Brain pericyte (primary cell): Measurements from ENCODE around the gene USP21.

Source experiments
- DNase-seq: peaks from one replicate; pipeline ENCODE4 v3.0.0-alpha.2; 2012; ENCODE audit warnings: low read depth, low spot score

Gene USP21

GRCh38 chr1:161137881-161138280 is 21.4 kb upstream of the USP21 start:
- DNase-seq: no peak

GRCh38 chr1:161138431-161138830 is 20.9 kb upstream of the USP21 start:
- no peak for DNase-seq

- DNase-seq: no peak
These were observed 19.5 kb upstream of the USP21 start for GRCh38 chr1:161139766-161140165.

- no peak for DNase-seq
These were observed 18.4 kb upstream of the USP21 start for GRCh38 chr1:161140755-161141400.

- no peak for DNase-seq
These were observed 13.5 kb upstream of the USP21 start for GRCh38 chr1:161145832-161146231.

- no peak for DNase-seq
These were observed 6.1 kb upstream of the USP21 start for GRCh38 chr1:161153176-161153575.

GRCh38 chr1:161153682-161154337 is 5.5 kb upstream of the USP21 start, which contains the start of gene UFC1:
UFC1 (plus strand) TSS chr1:161153978; CDS start chr1:161153998, 20 bp downstream.
- DNase-seq: peak; percentile 78

- no peak for DNase-seq
These were observed 1.4 kb upstream of the USP21 start for GRCh38 chr1:161157867-161158266.

- no peak for DNase-seq
These were observed 837 bp upstream of the USP21 start for GRCh38 chr1:161158316-161159010.

GRCh38 chr1:161159913-161160243 is 578 bp downstream of the USP21 start:
- no peak for DNase-seq

GRCh38 chr1:161160671-161161145 is 1.4 kb downstream of the USP21 start:
- no peak for DNase-seq

- no peak for DNase-seq
These were observed 2.4 kb downstream of the USP21 start for GRCh38 chr1:161161652-161162051.

- no peak for DNase-seq
These were observed 2.8 kb downstream of the USP21 start for GRCh38 chr1:161162052-161162451.

- DNase-seq: no peak
These were observed 3.5 kb downstream of the USP21 start for GRCh38 chr1:161162806-161163205.

- no peak for DNase-seq
These were observed 4.5 kb downstream of the USP21 start for GRCh38 chr1:161163793-161164192.

- DNase-seq: no peak
These were observed 5.8 kb downstream of the USP21 start for GRCh38 chr1:161164901-161165610.

GRCh38 chr1:161165742-161166668 is 6.7 kb downstream of the USP21 start, which contains the start of gene PPOX:
PPOX (plus strand) TSS chr1:161166426; CDS start chr1:161166848, 422 bp downstream.
- peak; percentile 94 for DNase-seq

GRCh38 chr1:161166669-161167548 is 7.6 kb downstream of the USP21 start:
- no peak for DNase-seq

- no peak for DNase-seq
These were observed 9.6 kb downstream of the USP21 start for GRCh38 chr1:161168906-161169305.

- DNase-seq: no peak
These were observed 11.9 kb downstream of the USP21 start for GRCh38 chr1:161171191-161171590.
